Endothelial cell of umbilical vein (primary cell): ENCODE results near the gene DLGAP4. TPM values are rescaled to one million over a fixed set of nuclear protein-coding genes. Genes with fewer than 3 reads are reported as not detected.

Experiments
- BruUV-seq: library from RNA; stranded (reverse); fragments of 400-500 nt; replicated peaks from 2 replicates; lab custom pipeline; 2021; lab: Mats Ljungman, UMichigan
- CTCF ChIA-PET: fragments of 300-600, 350-600 bp; sonication (Branson Sonifier 250); formaldehyde crosslinking; loops from one replicate; lab custom pipeline; 2021; ENCODE audit warnings: antibody characterized with exemption, inconsistent platforms; lab: Charles Lee
- POLR2A ChIA-PET: fragments of 300-600, 350-600 bp; sonication (Branson Sonifier 250); formaldehyde crosslinking; loops from one replicate; lab custom pipeline; 2021; ENCODE audit warnings: antibody characterized with exemption, inconsistent platforms; lab: Charles Lee
- DNase-seq: peaks from one replicate; pipeline ENCODE4 v3.0.0-alpha.2; 2011; ENCODE audit warnings: low read depth, low spot score
- FAIRE-seq: peaks from 2 replicates; lab custom pipeline; 2011; peaks lifted over from hg19 to GRCh38; lab: Jason Lieb, UNC
- H2AFZ ChIP-seq: 2 replicates; pipeline ENCODE4 v1.6.0; 2012; ENCODE audit warnings: low read depth, low read length, control low read depth, inconsistent platforms
- H3K27ac ChIP-seq: 2 replicates; pipeline ENCODE4 v1.5.1; 2011; ENCODE audit warnings: low read depth, mild to moderate bottlenecking, control low read depth, low read length, moderate library complexity; ENCODE audit not compliant: insufficient read depth
- H3K27me3 ChIP-seq, 2 experiments: 2 replicates each; pipeline versions ENCODE4 v1.6.0 to v1.6.1; 2011; ENCODE audit warnings: low read length in 2 of 2, mixed read lengths in 1 of 2; ENCODE audit not compliant: control insufficient read depth in 2 of 2, insufficient read depth in 2 of 2
- H3K36me3 ChIP-seq, 2 experiments: 2 replicates in 1 of 2; 3 replicates in 1 of 2; pipeline ENCODE4 v1.5.1; 2011; ENCODE audit warnings: low read length in 2 of 2, mild to moderate bottlenecking in 1 of 2, moderate library complexity in 1 of 2; ENCODE audit not compliant: control insufficient read depth in 2 of 2, insufficient read depth in 2 of 2; ENCODE audit errors: extremely low read depth in 1 of 2
- H3K4me1 ChIP-seq: 3 replicates; pipeline ENCODE4 v1.5.1; 2011; ENCODE audit warnings: mild to moderate bottlenecking, low read length; ENCODE audit not compliant: control insufficient read depth, insufficient read depth; ENCODE audit errors: extremely low read depth
- H3K4me2 ChIP-seq: 2 replicates; pipeline ENCODE4 v1.6.1; 2011; ENCODE audit warnings: low read length, control low read depth, mixed read lengths; ENCODE audit not compliant: insufficient read depth
- H3K4me3 ChIP-seq, 3 experiments: fragments of 200-600 bp in 1 of 3; sonication (generic), shearing (Covaris generic) in 1 of 3; replicated peaks in 1 of 3; 2 replicates each; pipeline ENCODE4 v1.5.1; 2011 to 2016; ENCODE audit warnings: control low read depth in 3 of 3, low read length in 3 of 3, mild to moderate bottlenecking in 2 of 3, inconsistent platforms in 1 of 3, low read depth in 1 of 3, moderate library complexity in 1 of 3; ENCODE audit not compliant: insufficient read depth in 1 of 3
- H3K79me2 ChIP-seq: 2 replicates; pipeline ENCODE4 v1.6.0; 2012; ENCODE audit warnings: low read length, inconsistent platforms; ENCODE audit not compliant: control insufficient read depth, insufficient read depth
- H3K9ac ChIP-seq: replicated peaks from 2 replicates; pipeline ENCODE3; 2011; ENCODE audit warnings: low read length, control low read depth; ENCODE audit not compliant: insufficient read depth; ENCODE audit errors: extremely low read depth
- H3K9me1 ChIP-seq: replicated peaks from 3 replicates; pipeline ENCODE4 v1.6.0; 2011; ENCODE audit warnings: mild to moderate bottlenecking, low read length; ENCODE audit not compliant: control insufficient read depth, insufficient read depth; ENCODE audit errors: extremely low read depth
- H3K9me3 ChIP-seq: replicated peaks from 2 replicates; pipeline ENCODE4 v1.5.1; 2012; ENCODE audit warnings: low read length, inconsistent platforms; ENCODE audit not compliant: control insufficient read depth, insufficient read depth
- H4K20me1 ChIP-seq: replicated peaks from 2 replicates; pipeline ENCODE3; 2011; ENCODE audit warnings: mild to moderate bottlenecking, low read length; ENCODE audit not compliant: control insufficient read depth, insufficient read depth; ENCODE audit errors: extremely low read depth
- CTCF ChIP-seq, 2 donors: IDR thresholded peaks; 1 replicate in 1 of 2; 2 replicates in 1 of 2; pipeline ENCODE4 v1.5.1; 2011; ENCODE audit warnings: low read length in 2 of 2, mild to moderate bottlenecking in 2 of 2, moderate library complexity in 2 of 2, control low read depth in 1 of 2, inconsistent platforms in 1 of 2, low read depth in 1 of 2; ENCODE audit not compliant: insufficient read depth in 1 of 2; ENCODE audit errors: extremely low read depth in 1 of 2
- EZH2 ChIP-seq: IDR thresholded peaks from 2 replicates; pipeline ENCODE4 v1.6.1; 2012; ENCODE audit warnings: borderline replicate concordance, low read depth, mild to moderate bottlenecking, moderate library complexity, low read length, inconsistent platforms; ENCODE audit not compliant: severe bottlenecking
- FOS ChIP-seq: IDR thresholded peaks from 2 replicates; pipeline ENCODE4 v1.6.1; 2011; ENCODE audit warnings: mild to moderate bottlenecking, low read length, moderate library complexity, borderline replicate concordance; ENCODE audit not compliant: insufficient read depth
- GATA2 ChIP-seq: IDR thresholded peaks from 2 replicates; pipeline ENCODE4 v1.7.0; 2011; ENCODE audit warnings: low read depth, mild to moderate bottlenecking, moderate library complexity, mixed read lengths, low read length; ENCODE audit not compliant: insufficient read length, insufficient read depth
- JUN ChIP-seq: IDR thresholded peaks from 2 replicates; pipeline ENCODE4 v1.6.1; 2011; ENCODE audit warnings: borderline replicate concordance, low read depth; ENCODE audit not compliant: insufficient read length, insufficient read depth
- MAX ChIP-seq: IDR thresholded peaks from 2 replicates; pipeline ENCODE4 v1.6.1; 2011; ENCODE audit not compliant: insufficient read depth, insufficient read length
- MYC ChIP-seq: IDR thresholded peaks from one replicate; pipeline ENCODE4 v1.6.1; 2011; ENCODE audit warnings: mild to moderate bottlenecking, low read depth, low read length
- POLR2A ChIP-seq: IDR thresholded peaks from 2 replicates; pipeline ENCODE4 v1.6.1; 2012; ENCODE audit warnings: low read depth, mild to moderate bottlenecking, control low read depth, low read length
- POLR2AphosphoS5 ChIP-seq: IDR thresholded peaks from 2 replicates; pipeline ENCODE4 v1.6.1; 2012; ENCODE audit warnings: low read depth, mild to moderate bottlenecking, control low read depth, low read length, moderate library complexity; ENCODE audit not compliant: insufficient read depth
- dilution Hi-C: fragments of 300-500 bp; cut with MboI; formaldehyde crosslinking; loops from one replicate; pipeline ENCODE4 v1.15.0; 2019; ENCODE audit warnings: low sequenced_read_pairs; ENCODE audit not compliant: extremely low pct_ligation_motif_present
- intact Hi-C: fragments of 100-400 bp; cut with micrococcal nuclease; formaldehyde crosslinking; loops from one replicate; pipeline ENCODE4 v1.10.0; 2022
- polyA plus RNA-seq, 4 experiments: library from polyadenylated mRNA; depleted of rRNA in 3 of 4; stranded (reverse) in 3 of 4; unstranded in 1 of 4; fragments of >200 nt; gene quantifications; 2 replicates each; pipeline versions ENCODE4 v1.2.1 to v1.2.3, GENCODE V29; 2011 to 2012; ENCODE audit warnings: missing spikeins in 1 of 4
- total RNA-seq: library from RNA; stranded (reverse); gene quantifications from 2 replicates; pipeline ENCODE4 v1.2.3, GENCODE V29; 2021

The DLGAP4 gene
- total and polyA plus RNA-seq, 2 donors (not counting 3 experiments of a cell fraction or from before 2014, with no cell fraction given): 57.5 to 125 TPM

GRCh38 chr20:36394340-36394965 is 88.3 kb downstream of the DLGAP4 start:
- TF ChIP-seq POLR2A (no peak), POLR2AphosphoS5 (no peak), GATA2 (no peak), MYC (no peak)
- POLR2A ChIA-PET: no interaction called here
- CTCF ChIA-PET: no interaction called here

GRCh38 chr20:36396340-36396739 is 90.2 kb downstream of the DLGAP4 start:
- BruUV-seq: no TSS peak
- Histone ChIP-seq H3K9me3 (no peaks in the 10 kb centered on the region), H3K79me2 (no peaks in the 10 kb centered on the region), H3K4me3 (no peak overlapping the region), H3K9ac (no peak overlapping the region), H3K4me1 (no peaks in the 10 kb centered on the region), H3K27me3 (peaks cover 3 to 7% of the 10 kb centered on the region in 2 experiments), H3K36me3 (no peaks in the 10 kb centered on the region), H4K20me1 (no peaks in the 10 kb centered on the region), H2AFZ (no peak overlapping the region), H3K27ac (no peak overlapping the region), H3K9me1 (no peaks in the 10 kb centered on the region), H3K4me2 (no peak overlapping the region)
- DNase-seq (no peak), FAIRE-seq (no peak)
- dilution Hi-C loops (no loop called here), intact Hi-C loops (loop anchor here (10.0 kb wide), 1 partner anchor 122 kb away; no protein-coding TSS in a partner anchor)
- TF ChIP-seq MYC (no peak), MAX (no peak), GATA2 (no peak), POLR2A (no peak), POLR2AphosphoS5 (no peak), FOS (no peak), CTCF (IDR thresholded peaks at IDR 0.05; ENCODE audit: extremely low read depth in 1 of 2, insufficient read depth in 1 of 2, low read depth in 1 of 2, low read length in 2 of 2) (no peak), EZH2 (no peak), JUN (no peak)
- ChIA-PET POLR2A (interaction anchor here (0.7 kb wide), 1 partner anchor 21 kb away, joined by 3 read pairs; no protein-coding TSS in a partner anchor), CTCF (no interaction called here)

More at GRCh38 chr20:36394340-36394965, 88.3 kb downstream of the DLGAP4 start:
- dilution Hi-C loops: no loop called here
- Histone ChIP-seq H3K4me1 (no peaks in the 10 kb centered on the region), H3K36me3 (no peaks in the 10 kb centered on the region), H3K79me2 (no peaks in the 10 kb centered on the region), H2AFZ (no peak overlapping the region), H3K9me1 (no peaks in the 10 kb centered on the region), H3K4me2 (no peak overlapping the region), H3K4me3 (no peak overlapping the region), H3K27ac (no peak overlapping the region), H3K9ac (no peak overlapping the region), H3K27me3 (peaks cover 0 to 3% of the 10 kb centered on the region in 2 experiments), H3K9me3 (no peaks in the 10 kb centered on the region), H4K20me1 (no peaks in the 10 kb centered on the region)
- no peak for FAIRE-seq
- DNase-seq: no peak
- intact Hi-C loops: loop anchor here (10.0 kb wide), 1 partner anchor 120 kb away; no protein-coding TSS in a partner anchor
- no TSS peak for BruUV-seq
